Fibroblast of pulmonary artery (primary cell): ENCODE data around the gene PIGM.

Experiments used
- DNase-seq: peaks from one replicate; pipeline ENCODE4 v3.0.0-alpha.2; 2010; ENCODE audit warnings: low read depth
- H3K4me3 ChIP-seq: replicated peaks from 2 replicates; pipeline ENCODE4 v1.5.1; 2011; ENCODE audit warnings: low read depth, mild to moderate bottlenecking, control low read depth, low read length, moderate library complexity
- TF ChIP-seq, protein P1 (sequence below): IDR thresholded peaks from 2 replicates; pipeline ENCODE4 v1.5.1; 2011; ENCODE audit warnings: mild to moderate bottlenecking, control low read depth, low read length, inconsistent platforms; ENCODE audit errors: missing control alignments

The PIGM gene

DNA sequence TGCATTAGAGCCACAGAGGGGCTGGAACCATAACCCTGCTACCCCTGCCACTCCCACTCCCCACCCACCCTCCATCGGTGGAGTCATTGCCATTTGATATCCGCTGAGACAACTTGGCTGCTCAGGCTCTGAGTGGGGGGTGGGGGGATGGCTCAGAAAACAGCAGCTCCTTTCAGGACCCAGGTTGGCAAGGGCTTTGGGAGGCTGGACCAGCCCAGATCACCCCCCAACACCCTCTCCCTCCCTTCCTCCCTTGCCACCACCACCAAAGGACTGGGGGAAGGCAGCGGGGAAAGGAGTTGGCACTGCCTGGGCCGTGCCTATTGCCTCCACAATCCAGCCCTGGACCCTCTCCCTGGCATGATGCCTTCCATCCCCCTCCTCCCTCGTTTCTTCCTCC, 36.4 kb upstream of the PIGM start:
- no peak overlapping the region for H3K4me3 ChIP-seq
- TF ChIP-seq, protein P1, sequence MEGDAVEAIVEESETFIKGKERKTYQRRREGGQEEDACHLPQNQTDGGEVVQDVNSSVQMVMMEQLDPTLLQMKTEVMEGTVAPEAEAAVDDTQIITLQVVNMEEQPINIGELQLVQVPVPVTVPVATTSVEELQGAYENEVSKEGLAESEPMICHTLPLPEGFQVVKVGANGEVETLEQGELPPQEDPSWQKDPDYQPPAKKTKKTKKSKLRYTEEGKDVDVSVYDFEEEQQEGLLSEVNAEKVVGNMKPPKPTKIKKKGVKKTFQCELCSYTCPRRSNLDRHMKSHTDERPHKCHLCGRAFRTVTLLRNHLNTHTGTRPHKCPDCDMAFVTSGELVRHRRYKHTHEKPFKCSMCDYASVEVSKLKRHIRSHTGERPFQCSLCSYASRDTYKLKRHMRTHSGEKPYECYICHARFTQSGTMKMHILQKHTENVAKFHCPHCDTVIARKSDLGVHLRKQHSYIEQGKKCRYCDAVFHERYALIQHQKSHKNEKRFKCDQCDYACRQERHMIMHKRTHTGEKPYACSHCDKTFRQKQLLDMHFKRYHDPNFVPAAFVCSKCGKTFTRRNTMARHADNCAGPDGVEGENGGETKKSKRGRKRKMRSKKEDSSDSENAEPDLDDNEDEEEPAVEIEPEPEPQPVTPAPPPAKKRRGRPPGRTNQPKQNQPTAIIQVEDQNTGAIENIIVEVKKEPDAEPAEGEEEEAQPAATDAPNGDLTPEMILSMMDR: no peak
- DNase-seq: no peak

- no peak overlapping the region for H3K4me3 ChIP-seq
- TF ChIP-seq, protein P1: no peak
- no peak for DNase-seq
Measured at GRCh38 chr1:160066829-160067745, 35.3 kb upstream of the PIGM start.

- TF ChIP-seq, protein P1: no peak
- H3K4me3 ChIP-seq: no peak overlapping the region
- DNase-seq: no peak
Measured at GRCh38 chr1:160064746-160065145, 33.0 kb upstream of the PIGM start.

- no peak for DNase-seq
- TF ChIP-seq, protein P1: no peak
- no peak overlapping the region for H3K4me3 ChIP-seq
Measured at GRCh38 chr1:160064164-160064563, 32.4 kb upstream of the PIGM start.

DNA sequence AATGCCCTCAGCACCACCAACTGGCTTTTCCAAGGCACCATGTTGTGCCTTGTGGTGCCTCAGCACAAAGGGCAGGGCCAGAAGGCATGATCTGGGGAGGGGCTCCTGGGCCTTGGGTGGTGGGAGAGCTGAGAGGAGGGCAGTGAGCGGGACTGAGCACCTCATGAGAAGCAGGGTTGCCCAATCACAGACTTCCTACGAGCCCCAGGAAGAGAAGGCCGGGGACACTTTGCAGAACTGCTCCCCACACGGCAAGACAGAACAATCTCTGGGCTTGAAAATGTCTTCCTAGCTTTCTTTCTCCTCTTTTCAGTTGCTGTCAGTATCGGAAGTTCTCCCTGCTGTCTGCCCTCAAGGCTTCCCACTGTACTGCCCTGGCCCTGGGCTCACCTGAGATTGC, 31.4 kb upstream of the PIGM start:
- TF ChIP-seq, protein P1: no peak
- no peak for DNase-seq

DNA sequence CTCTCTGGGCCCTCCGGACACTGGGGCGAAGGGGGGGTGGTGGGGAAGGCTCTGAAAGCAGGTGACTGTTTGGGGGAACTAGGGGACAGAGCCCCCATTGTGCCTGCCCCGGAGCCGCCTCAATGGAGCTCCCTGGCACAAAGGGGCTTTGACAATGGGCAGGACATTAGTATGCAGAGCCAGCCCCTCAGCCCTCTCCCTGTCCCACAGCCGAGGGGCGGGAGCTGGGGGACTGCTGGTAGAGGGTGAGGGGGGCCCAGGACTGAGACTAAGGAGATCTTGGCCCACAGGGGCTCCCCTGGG, 30.4 kb upstream of the PIGM start:
- no peak overlapping the region for H3K4me3 ChIP-seq
- DNase-seq: no peak
- TF ChIP-seq, protein P1: no peak

More for the DNA sequence above, 31.4 kb upstream of the PIGM start:
- no peak overlapping the region for H3K4me3 ChIP-seq
